Astrocyte (in vitro differentiated cells and primary cell): ENCODE results near the gene DLGAP1. TPM values are rescaled to one million over a fixed set of nuclear protein-coding genes. Genes with fewer than 3 reads are reported as not detected.

Experiments
- DNase-seq: peaks from one replicate; pipeline ENCODE4 v3.0.0-alpha.2; 2010; ENCODE audit warnings: low read depth
- FAIRE-seq: peaks from 2 replicates; lab custom pipeline; 2011; peaks lifted over from hg19 to GRCh38; lab: Jason Lieb, UNC
- H2AFZ ChIP-seq: 2 replicates; pipeline ENCODE4 v1.6.0; 2012; ENCODE audit warnings: low read depth, low read length, inconsistent platforms
- H3K27ac ChIP-seq: 2 replicates; pipeline ENCODE4 v1.5.1; 2011; ENCODE audit warnings: low read depth, low read length, inconsistent platforms
- H3K27me3 ChIP-seq: 2 replicates; pipeline ENCODE4 v1.6.0; 2011; ENCODE audit warnings: low read length, inconsistent platforms; ENCODE audit not compliant: insufficient read depth
- H3K36me3 ChIP-seq: 2 replicates; pipeline ENCODE4 v1.5.1; 2011; ENCODE audit warnings: low read length, inconsistent platforms; ENCODE audit not compliant: insufficient read depth
- H3K4me1 ChIP-seq: 2 replicates; pipeline ENCODE4 v1.5.1; 2011; ENCODE audit warnings: low read length, inconsistent platforms; ENCODE audit not compliant: insufficient read depth
- H3K4me2 ChIP-seq: 2 replicates; pipeline ENCODE4 v1.6.0; 2012; ENCODE audit warnings: low read length, inconsistent platforms
- H3K4me3 ChIP-seq: 2 replicates; pipeline ENCODE4 v1.5.1; 2011; ENCODE audit warnings: low read depth, mild to moderate bottlenecking, low read length, inconsistent platforms; ENCODE audit not compliant: insufficient read depth
- H3K79me2 ChIP-seq: 2 replicates; pipeline ENCODE4 v1.6.0; 2012; ENCODE audit warnings: mild to moderate bottlenecking, low read length, inconsistent platforms; ENCODE audit not compliant: insufficient read depth
- H3K9ac ChIP-seq: 2 replicates; pipeline ENCODE4 v1.6.0; 2012; ENCODE audit warnings: mild to moderate bottlenecking, low read length, inconsistent platforms
- H3K9me3 ChIP-seq: 2 replicates; pipeline ENCODE4 v1.5.1; 2012; ENCODE audit warnings: low read depth, mild to moderate bottlenecking, low read length, inconsistent platforms; ENCODE audit not compliant: insufficient read depth
- H4K20me1 ChIP-seq: 2 replicates; pipeline ENCODE4 v1.6.0; 2012; ENCODE audit warnings: low read length, inconsistent platforms; ENCODE audit not compliant: insufficient read depth
- H3K27ac Mint-ChIP-seq: one replicate; pipeline ENCODE4 v1.8.0; 2021; ENCODE audit warnings: mild to moderate bottlenecking, mixed read lengths; ENCODE audit not compliant: unreplicated experiment
- H3K27me3 Mint-ChIP-seq: one replicate; pipeline ENCODE4 v1.8.0; 2021; ENCODE audit warnings: low read depth, mixed read lengths; ENCODE audit not compliant: unreplicated experiment
- H3K36me3 Mint-ChIP-seq: one replicate; pipeline ENCODE4 v1.8.0; 2021; ENCODE audit warnings: low read depth, mixed read lengths; ENCODE audit not compliant: unreplicated experiment
- H3K4me1 Mint-ChIP-seq: one replicate; pipeline ENCODE4 v1.8.0; 2021; ENCODE audit warnings: low read depth, mixed read lengths; ENCODE audit not compliant: unreplicated experiment
- H3K4me3 Mint-ChIP-seq: one replicate; pipeline ENCODE4 v1.8.0; 2021; ENCODE audit warnings: mild to moderate bottlenecking, moderate library complexity, mixed read lengths; ENCODE audit not compliant: unreplicated experiment
- H3K9me3 Mint-ChIP-seq: one replicate; pipeline ENCODE4 v1.8.0; 2021; ENCODE audit warnings: mild to moderate bottlenecking, mixed read lengths; ENCODE audit not compliant: unreplicated experiment
- EZH2 ChIP-seq: IDR thresholded peaks from 2 replicates; pipeline ENCODE4 v1.6.1; 2012; ENCODE audit warnings: mild to moderate bottlenecking, low read length, inconsistent platforms; ENCODE audit not compliant: insufficient read depth
- total RNA-seq: library from RNA; stranded (reverse); gene quantifications from 2 replicates; pipeline ENCODE4 v1.2.1, GENCODE V29; 2021
- TF ChIP-seq, protein P1 (sequence below): IDR thresholded peaks from 2 replicates; pipeline ENCODE4 v1.5.1; 2011; ENCODE audit warnings: low read depth, mild to moderate bottlenecking, inconsistent platforms, low read length, moderate library complexity; ENCODE audit not compliant: insufficient read depth

The DLGAP1 gene
- total RNA-seq, 1 donor from 2014 or later, result 2.3 TPM

DNA sequence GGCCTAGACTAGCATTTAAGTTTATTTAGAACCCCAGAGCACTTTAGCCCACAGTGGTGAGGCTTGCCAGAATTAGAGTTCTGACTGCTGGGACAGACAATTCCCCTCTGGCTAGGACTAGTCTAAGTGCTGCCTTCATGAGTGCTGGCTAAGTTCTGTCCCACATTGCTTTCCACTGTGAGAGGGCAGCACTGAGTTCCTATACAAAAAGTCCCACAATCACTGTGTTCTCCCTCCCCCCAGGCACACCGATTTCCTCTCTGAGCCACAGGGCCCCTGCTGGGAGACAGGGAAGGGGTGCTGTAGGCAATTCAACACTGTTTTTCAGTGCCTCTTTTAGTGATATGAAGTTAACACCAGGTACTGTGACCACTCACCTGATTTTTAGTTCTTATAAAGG, 310.9 kb downstream of the DLGAP1 start:
- no peaks in the 10 kb centered on the region for H3K4me1 ChIP-seq
- no peak overlapping the region for H3K27ac Mint-ChIP-seq
- no peak overlapping the region for H2AFZ ChIP-seq
- H3K27me3 ChIP-seq, result no peaks in the 10 kb centered on the region
- no peak overlapping the region for H3K27ac ChIP-seq
- no peak for DNase-seq
- no peaks in the 10 kb centered on the region for H3K9me3 ChIP-seq
- H3K4me3 ChIP-seq, result no peak overlapping the region
- H3K36me3 Mint-ChIP-seq, result no peaks in the 10 kb centered on the region
- H3K9ac ChIP-seq, result no peak overlapping the region
- no peaks in the 10 kb centered on the region for H4K20me1 ChIP-seq
- no peaks in the 10 kb centered on the region for H3K79me2 ChIP-seq
- H3K9me3 Mint-ChIP-seq, result peaks cover 1% of the 10 kb centered on the region
- no peaks in the 10 kb centered on the region for H3K36me3 ChIP-seq
- no peak overlapping the region for H3K4me3 Mint-ChIP-seq
- no peaks in the 10 kb centered on the region for H3K4me1 Mint-ChIP-seq
- no peak for FAIRE-seq
- no peaks in the 10 kb centered on the region for H3K27me3 Mint-ChIP-seq
- no peak overlapping the region for H3K4me2 ChIP-seq
- no peak for TF ChIP-seq EZH2
- TF ChIP-seq, protein P1, sequence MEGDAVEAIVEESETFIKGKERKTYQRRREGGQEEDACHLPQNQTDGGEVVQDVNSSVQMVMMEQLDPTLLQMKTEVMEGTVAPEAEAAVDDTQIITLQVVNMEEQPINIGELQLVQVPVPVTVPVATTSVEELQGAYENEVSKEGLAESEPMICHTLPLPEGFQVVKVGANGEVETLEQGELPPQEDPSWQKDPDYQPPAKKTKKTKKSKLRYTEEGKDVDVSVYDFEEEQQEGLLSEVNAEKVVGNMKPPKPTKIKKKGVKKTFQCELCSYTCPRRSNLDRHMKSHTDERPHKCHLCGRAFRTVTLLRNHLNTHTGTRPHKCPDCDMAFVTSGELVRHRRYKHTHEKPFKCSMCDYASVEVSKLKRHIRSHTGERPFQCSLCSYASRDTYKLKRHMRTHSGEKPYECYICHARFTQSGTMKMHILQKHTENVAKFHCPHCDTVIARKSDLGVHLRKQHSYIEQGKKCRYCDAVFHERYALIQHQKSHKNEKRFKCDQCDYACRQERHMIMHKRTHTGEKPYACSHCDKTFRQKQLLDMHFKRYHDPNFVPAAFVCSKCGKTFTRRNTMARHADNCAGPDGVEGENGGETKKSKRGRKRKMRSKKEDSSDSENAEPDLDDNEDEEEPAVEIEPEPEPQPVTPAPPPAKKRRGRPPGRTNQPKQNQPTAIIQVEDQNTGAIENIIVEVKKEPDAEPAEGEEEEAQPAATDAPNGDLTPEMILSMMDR, result no peak

DNA sequence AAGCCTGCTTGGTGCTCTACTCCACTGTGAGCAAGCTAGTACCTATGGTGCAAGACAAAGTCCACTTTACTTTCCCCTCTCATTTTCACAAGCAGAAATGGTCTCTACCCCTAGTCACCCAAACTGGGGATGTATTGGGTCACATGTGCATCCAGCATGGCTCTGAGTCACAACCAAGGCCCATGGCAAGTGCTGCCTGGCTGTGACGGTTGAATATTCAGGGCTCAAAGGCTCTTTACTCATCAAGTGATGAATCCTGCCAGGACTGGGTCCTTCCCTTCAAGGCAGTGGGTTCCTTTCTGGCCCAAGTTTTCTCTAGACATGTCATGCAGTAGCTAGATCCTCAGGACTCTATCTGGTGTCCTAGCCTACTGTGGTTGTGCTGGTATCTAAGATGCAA, 311.5 kb downstream of the DLGAP1 start:
- Mint-ChIP-seq H3K36me3 (no peaks in the 10 kb centered on the region), H3K4me3 (no peak overlapping the region)

DNA sequence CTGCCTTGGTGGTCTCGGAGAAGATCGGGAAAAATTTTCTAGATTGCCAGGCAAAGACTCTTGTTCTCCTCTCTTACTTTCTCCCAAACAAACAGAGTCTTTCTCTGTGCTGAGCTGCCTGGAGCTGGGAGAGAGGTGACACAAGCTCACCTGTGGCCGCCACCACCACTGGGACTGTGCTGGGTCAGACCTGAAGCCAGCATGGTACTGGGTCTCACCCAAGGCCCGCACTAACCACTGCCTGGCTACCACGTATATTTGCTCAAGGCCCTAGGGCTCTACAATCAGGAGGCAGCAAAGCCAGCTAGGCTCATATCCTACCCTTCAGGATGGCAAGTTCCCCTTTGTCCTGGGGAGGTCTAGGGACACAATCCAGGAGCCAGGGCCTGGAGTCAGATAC, 312.2 kb downstream of the DLGAP1 start:
- H3K36me3 ChIP-seq, result no peaks in the 10 kb centered on the region
- H3K4me1 ChIP-seq, result no peaks in the 10 kb centered on the region
- no peak for TF ChIP-seq EZH2
- TF ChIP-seq, protein P1, result no peak
- Mint-ChIP-seq H3K4me3 (no peak overlapping the region), H3K27ac (no peak overlapping the region), H3K27me3 (no peaks in the 10 kb centered on the region), H3K4me1 (no peaks in the 10 kb centered on the region), H3K36me3 (no peaks in the 10 kb centered on the region), H3K9me3 (peaks cover 1% of the 10 kb centered on the region)
- DNase-seq (no peak), FAIRE-seq (no peak)
- H3K4me3 ChIP-seq, result no peak overlapping the region
- H4K20me1 ChIP-seq, result no peaks in the 10 kb centered on the region
- no peaks in the 10 kb centered on the region for H3K9me3 ChIP-seq
- H3K27me3 ChIP-seq, result no peaks in the 10 kb centered on the region
- H3K9ac ChIP-seq, result no peak overlapping the region
- H2AFZ ChIP-seq, result no peak overlapping the region
- H3K4me2 ChIP-seq, result no peak overlapping the region
- no peak overlapping the region for H3K27ac ChIP-seq
- H3K79me2 ChIP-seq, result no peaks in the 10 kb centered on the region

More for the DNA sequence above, 311.5 kb downstream of the DLGAP1 start:
- Histone ChIP-seq H4K20me1 (no peaks in the 10 kb centered on the region), H3K4me1 (no peaks in the 10 kb centered on the region), H3K4me3 (no peak overlapping the region), H3K9me3 (no peaks in the 10 kb centered on the region), H3K36me3 (no peaks in the 10 kb centered on the region), H2AFZ (no peak overlapping the region), H3K27ac (no peak overlapping the region), H3K27me3 (no peaks in the 10 kb centered on the region), H3K4me2 (no peak overlapping the region), H3K9ac (no peak overlapping the region), H3K79me2 (no peaks in the 10 kb centered on the region)
- FAIRE-seq (no peak), DNase-seq (no peak)
- Mint-ChIP-seq H3K27ac (no peak overlapping the region), H3K4me1 (no peaks in the 10 kb centered on the region), H3K27me3 (no peaks in the 10 kb centered on the region), H3K9me3 (peaks cover 1% of the 10 kb centered on the region)
- TF ChIP-seq, protein P1, result no peak
- no peak for TF ChIP-seq EZH2
